GM21717 (cell line): ENCODE measurements around the gene ZDHHC23.
A peak's percentile ranks its signal among the peaks of the same experiment; 100 is the strongest.

Experiments used
- ATAC-seq: cut with Tn5 transposase; IDR thresholded peaks from one replicate; pipeline ENCODE4 v1.9.1; 2021; ENCODE audit warnings: mild to moderate bottlenecking, moderate library complexity; ENCODE audit not compliant: unreplicated experiment

Gene ZDHHC23

DNA sequence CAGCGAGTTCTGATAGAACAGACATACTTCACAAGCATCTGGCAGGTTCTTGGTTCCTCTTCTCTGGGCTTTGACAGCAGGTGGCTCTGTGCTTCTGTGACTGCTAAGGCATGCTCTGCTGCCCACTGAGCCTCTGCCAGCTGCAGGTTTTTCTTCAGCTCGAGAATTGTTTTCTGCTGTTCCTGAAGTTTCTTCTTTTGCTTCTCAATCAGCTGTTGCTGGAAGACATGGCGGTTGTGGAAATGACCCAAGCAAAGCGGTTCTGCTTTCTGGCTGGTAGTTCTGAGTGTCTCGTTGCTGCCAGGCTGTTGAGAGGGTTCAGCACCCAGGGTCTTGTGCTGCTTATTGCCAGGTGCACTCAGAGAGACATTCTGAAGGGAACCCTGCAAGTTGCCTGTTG, 57.7 kb downstream of the ZDHHC23 start:
- ATAC-seq, result peak; percentile 94

DNA sequence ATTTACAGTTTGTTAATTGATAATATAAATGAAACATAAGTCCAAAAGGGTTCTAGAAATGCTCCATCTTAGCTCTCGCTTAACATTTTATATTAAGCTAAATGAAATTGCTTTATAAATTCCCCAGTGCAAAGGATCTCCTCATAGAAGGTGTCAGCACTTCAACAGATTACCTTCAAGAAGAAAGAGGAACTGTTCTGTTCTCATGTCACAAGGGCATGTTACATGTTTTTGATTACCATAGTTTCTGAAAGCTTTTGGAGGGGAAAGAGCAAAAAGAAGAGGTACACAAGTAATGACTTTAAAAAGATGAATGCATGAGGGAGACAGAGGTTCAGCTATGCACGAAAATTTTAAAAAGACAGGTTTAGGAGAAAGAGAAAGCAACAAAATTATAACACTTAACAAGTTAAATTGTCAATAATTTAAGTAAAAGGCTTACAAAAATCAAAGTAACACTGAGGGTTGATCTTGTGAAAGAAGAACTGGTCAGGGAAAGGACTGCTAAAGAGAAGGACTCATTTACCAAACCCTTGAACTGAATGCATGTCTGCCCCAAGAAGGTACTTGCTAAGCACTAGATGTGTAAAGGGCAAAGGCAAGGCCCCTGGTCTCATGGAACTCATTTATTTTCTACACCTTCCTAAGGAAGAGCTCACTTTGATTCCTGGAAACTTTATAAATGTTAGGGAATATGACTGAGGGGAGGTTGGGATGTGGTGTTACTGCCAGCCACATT, 63.4 kb downstream of the ZDHHC23 start:
- no peak for ATAC-seq
